ENCODE data around the gene EFHC2.
"Not testable (repeated sequence)": the region's sequence is repeated elsewhere in the genome, so short reads cannot be mapped to it uniquely, and the experiment has no call there.

The EFHC2 gene

GRCh38 chrX:44261286-44261685 lies 82.2 kb downstream of the EFHC2 start:
- no CpG with 5 or more reads among the region's 5 CpGs for WGBS, 2 experiments (ENCODE audit: insufficient coverage in 2 of 2)
- Histone ChIP-seq H3K4me1 (ENCODE audit: control insufficient read depth, insufficient read depth, low read length, poor library complexity, severe bottlenecking) (peaks cover 4% of the 10 kb centered on the region), H3K9me3 (ENCODE audit: control insufficient read depth, low read length) (no peaks in the 10 kb centered on the region), H3K27ac (ENCODE audit: low read depth, low read length, severe bottlenecking) (no peak overlapping the region), H3K36me3 (ENCODE audit: control insufficient read depth, insufficient read depth, low read length) (no peaks in the 10 kb centered on the region), H3K4me3 (ENCODE audit: extremely low read depth, insufficient read depth, low read length, poor library complexity, severe bottlenecking) (no peak overlapping the region)

- H3K4me1 ChIP-seq (ENCODE audit: control insufficient read depth, insufficient read depth, low read length, poor library complexity, severe bottlenecking) = peaks cover 4% of the 10 kb centered on the region
- H3K4me3 ChIP-seq (ENCODE audit: extremely low read depth, insufficient read depth, low read length, poor library complexity, severe bottlenecking) = no peak overlapping the region
- no peaks in the 10 kb centered on the region for H3K36me3 ChIP-seq (ENCODE audit: control insufficient read depth, insufficient read depth, low read length)
- no peaks in the 10 kb centered on the region for H3K9me3 ChIP-seq (ENCODE audit: control insufficient read depth, low read length)
- no peak overlapping the region for H3K27ac ChIP-seq (ENCODE audit: low read depth, low read length, severe bottlenecking)
Measured at GRCh38 chrX:44260609-44261008, 82.9 kb downstream of the EFHC2 start.

- H3K36me3 ChIP-seq (ENCODE audit: control insufficient read depth, insufficient read depth, low read length); H3K27ac ChIP-seq (ENCODE audit: low read depth, low read length, severe bottlenecking); H3K4me1 ChIP-seq (ENCODE audit: control insufficient read depth, insufficient read depth, low read length, poor library complexity, severe bottlenecking); H3K9me3 ChIP-seq (ENCODE audit: control insufficient read depth, low read length); H3K4me3 ChIP-seq (ENCODE audit: extremely low read depth, insufficient read depth, low read length, poor library complexity, severe bottlenecking): not testable (repeated sequence)
- 100% methylated on average over 1 of the region's 2 CpGs; no CpG with 5 or more reads in 1 of the 2 experiments for WGBS, 2 experiments (ENCODE audit: insufficient coverage in 2 of 2)
Measured at GRCh38 chrX:44255742-44256141, 87.7 kb downstream of the EFHC2 start.

DNA sequence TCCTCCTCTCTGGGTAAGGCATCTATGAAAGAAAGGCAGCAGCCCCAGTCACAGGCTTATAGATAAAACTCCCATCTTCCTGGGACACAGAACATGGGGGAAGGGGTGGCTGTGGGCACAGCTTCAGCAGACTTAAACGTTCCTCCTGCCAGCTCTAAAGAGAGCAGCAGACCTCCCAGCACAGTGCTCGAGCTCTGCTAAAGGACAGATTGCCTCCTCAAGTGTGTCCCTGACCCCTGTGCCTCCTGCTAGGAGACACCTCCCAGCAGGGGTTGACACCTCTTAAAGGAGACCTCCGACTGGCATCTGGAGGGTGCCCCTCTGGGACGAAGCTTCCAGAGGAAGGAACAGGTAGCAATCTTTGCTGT lies 89.9 kb downstream of the EFHC2 start:
- Histone ChIP-seq H3K36me3 (ENCODE audit: control insufficient read depth, insufficient read depth, low read length) (no peaks in the 10 kb centered on the region), H3K4me3 (ENCODE audit: extremely low read depth, insufficient read depth, low read length, poor library complexity, severe bottlenecking) (no peak overlapping the region), H3K4me1 (ENCODE audit: control insufficient read depth, insufficient read depth, low read length, poor library complexity, severe bottlenecking) (peaks cover 2% of the 10 kb centered on the region), H3K27ac (ENCODE audit: low read depth, low read length, severe bottlenecking) (no peak overlapping the region), H3K9me3 (ENCODE audit: control insufficient read depth, low read length) (no peaks in the 10 kb centered on the region)
- WGBS, 2 experiments (ENCODE audit: insufficient coverage in 2 of 2) = 90 to 92% methylated on average over 2 to 3 of the region's 4 CpGs

DNA sequence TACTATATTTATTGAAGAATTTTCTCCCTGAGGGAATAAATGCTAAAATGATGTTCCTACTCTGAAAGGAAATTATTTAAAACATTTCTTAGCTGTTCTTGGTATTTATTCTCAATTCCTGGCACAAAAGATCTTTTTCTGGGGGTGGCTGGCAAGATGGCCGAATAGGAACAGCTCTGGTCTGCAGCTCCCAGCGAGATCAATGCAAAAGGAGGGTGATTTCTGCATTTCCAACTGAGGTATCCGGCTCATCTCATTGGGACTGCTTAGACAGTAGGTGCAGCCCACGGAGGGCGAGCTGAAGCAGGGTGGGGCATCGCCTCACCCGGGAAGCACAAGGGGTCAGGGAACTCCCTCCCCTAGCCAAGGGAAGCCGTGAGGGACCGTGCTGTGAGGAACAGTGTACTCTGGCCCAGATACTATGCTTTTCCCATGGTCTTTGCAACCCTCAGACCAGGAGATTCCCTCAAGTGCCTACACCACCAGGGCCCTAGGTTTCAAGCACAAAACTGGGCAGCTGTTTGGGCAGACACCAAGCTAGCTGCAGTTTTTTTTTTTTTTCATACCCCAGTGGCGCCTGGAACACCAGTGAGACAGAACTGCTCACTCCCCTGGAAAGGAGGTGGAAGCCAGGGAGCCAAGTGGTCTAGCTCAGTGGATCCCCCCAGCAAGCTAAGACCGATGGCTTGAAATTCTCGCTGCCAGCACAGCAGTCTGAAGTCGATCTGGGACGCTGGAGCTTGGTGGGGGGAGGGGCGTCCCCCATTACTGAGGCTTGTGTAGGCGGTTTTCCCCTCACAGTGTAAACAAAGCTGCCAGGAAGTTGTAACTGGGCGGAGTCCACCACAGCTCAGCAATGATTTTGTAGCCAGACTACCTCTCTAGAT lies 90.5 kb downstream of the EFHC2 start:
- WGBS, 2 experiments (ENCODE audit: insufficient coverage in 2 of 2) = 94% methylated on average over 5 of the region's 17 CpGs; no CpG with 5 or more reads in 1 of the 2 experiments
- not testable (repeated sequence) for H3K36me3 ChIP-seq (ENCODE audit: control insufficient read depth, insufficient read depth, low read length); H3K9me3 ChIP-seq (ENCODE audit: control insufficient read depth, low read length); H3K4me3 ChIP-seq (ENCODE audit: extremely low read depth, insufficient read depth, low read length, poor library complexity, severe bottlenecking); H3K27ac ChIP-seq (ENCODE audit: low read depth, low read length, severe bottlenecking); H3K4me1 ChIP-seq (ENCODE audit: control insufficient read depth, insufficient read depth, low read length, poor library complexity, severe bottlenecking)

- no CpG with 5 or more reads among the region's 4 CpGs for WGBS, 2 experiments (ENCODE audit: insufficient coverage in 2 of 2)
- Histone ChIP-seq H3K4me1 (ENCODE audit: control insufficient read depth, insufficient read depth, low read length, poor library complexity, severe bottlenecking) (peaks cover 2% of the 10 kb centered on the region), H3K27ac (ENCODE audit: low read depth, low read length, severe bottlenecking) (no peak overlapping the region), H3K36me3 (ENCODE audit: control insufficient read depth, insufficient read depth, low read length) (no peaks in the 10 kb centered on the region), H3K4me3 (ENCODE audit: extremely low read depth, insufficient read depth, low read length, poor library complexity, severe bottlenecking) (no peak overlapping the region), H3K9me3 (ENCODE audit: control insufficient read depth, low read length) (no peaks in the 10 kb centered on the region)
Measured at GRCh38 chrX:44247468-44247867, 96.0 kb downstream of the EFHC2 start.

DNA sequence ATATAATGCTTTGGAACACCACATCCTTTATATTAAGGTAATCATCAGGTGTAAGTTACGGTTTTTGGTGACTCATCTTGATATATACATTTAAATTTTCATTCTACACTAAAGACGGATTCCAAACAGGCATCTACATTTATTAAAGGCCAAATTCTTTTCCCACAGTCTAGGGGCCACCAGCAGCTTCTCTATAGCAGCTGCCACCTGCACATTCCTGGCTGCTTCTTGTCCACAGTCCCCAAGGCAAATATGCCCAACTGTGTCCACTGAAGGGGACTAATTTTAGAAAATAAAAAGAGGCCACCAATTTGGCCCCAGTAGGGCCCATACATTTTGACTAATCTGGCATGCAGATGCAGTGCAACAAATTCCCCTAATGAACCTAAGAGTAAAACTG lies 96.6 kb downstream of the EFHC2 start:
- WGBS, 2 experiments (ENCODE audit: insufficient coverage in 2 of 2) = no CpG with 5 or more reads among the region's 2 CpGs
- no peak overlapping the region for H3K27ac ChIP-seq (ENCODE audit: low read depth, low read length, severe bottlenecking)

GRCh38 chrX:44245733-44246132 lies 97.7 kb downstream of the EFHC2 start:
- Histone ChIP-seq H3K4me1 (ENCODE audit: control insufficient read depth, insufficient read depth, low read length, poor library complexity, severe bottlenecking) (peaks cover 2% of the 10 kb centered on the region), H3K36me3 (ENCODE audit: control insufficient read depth, insufficient read depth, low read length) (no peaks in the 10 kb centered on the region), H3K27ac (ENCODE audit: low read depth, low read length, severe bottlenecking) (no peak overlapping the region), H3K9me3 (ENCODE audit: control insufficient read depth, low read length) (no peaks in the 10 kb centered on the region), H3K4me3 (ENCODE audit: extremely low read depth, insufficient read depth, low read length, poor library complexity, severe bottlenecking) (no peak overlapping the region)
- 90% methylated on average over 2 of the region's 7 CpGs; no CpG with 5 or more reads in 1 of the 2 experiments for WGBS, 2 experiments (ENCODE audit: insufficient coverage in 2 of 2)

More for the DNA sequence above, 96.6 kb downstream of the EFHC2 start:
- H3K36me3 ChIP-seq (ENCODE audit: control insufficient read depth, insufficient read depth, low read length) = no peaks in the 10 kb centered on the region
- peaks cover 2% of the 10 kb centered on the region for H3K4me1 ChIP-seq (ENCODE audit: control insufficient read depth, insufficient read depth, low read length, poor library complexity, severe bottlenecking)
- no peak overlapping the region for H3K4me3 ChIP-seq (ENCODE audit: extremely low read depth, insufficient read depth, low read length, poor library complexity, severe bottlenecking)
- no peaks in the 10 kb centered on the region for H3K9me3 ChIP-seq (ENCODE audit: control insufficient read depth, low read length)

- 40% methylated on average over 1 of the region's 1 CpG; no CpG with 5 or more reads in 1 of the 2 experiments for WGBS, 2 experiments (ENCODE audit: insufficient coverage in 2 of 2)
- no peak overlapping the region for H3K4me3 ChIP-seq (ENCODE audit: extremely low read depth, insufficient read depth, low read length, poor library complexity, severe bottlenecking)
- no peaks in the 10 kb centered on the region for H3K36me3 ChIP-seq (ENCODE audit: control insufficient read depth, insufficient read depth, low read length)
- no peak overlapping the region for H3K27ac ChIP-seq (ENCODE audit: low read depth, low read length, severe bottlenecking)
- peaks cover 2% of the 10 kb centered on the region for H3K4me1 ChIP-seq (ENCODE audit: control insufficient read depth, insufficient read depth, low read length, poor library complexity, severe bottlenecking)
- H3K9me3 ChIP-seq (ENCODE audit: control insufficient read depth, low read length) = no peaks in the 10 kb centered on the region
Measured at GRCh38 chrX:44244008-44244407, 99.5 kb downstream of the EFHC2 start.

GRCh38 chrX:44241546-44241945 lies 101.9 kb downstream of the EFHC2 start:
- H3K4me3 ChIP-seq (ENCODE audit: extremely low read depth, insufficient read depth, low read length, poor library complexity, severe bottlenecking) = no peak overlapping the region
- no peak overlapping the region for H3K27ac ChIP-seq (ENCODE audit: low read depth, low read length, severe bottlenecking)
- H3K4me1 ChIP-seq (ENCODE audit: control insufficient read depth, insufficient read depth, low read length, poor library complexity, severe bottlenecking) = peaks cover 2% of the 10 kb centered on the region
- no CpG with 5 or more reads among the region's 4 CpGs for WGBS, 2 experiments (ENCODE audit: insufficient coverage in 2 of 2)
- no peaks in the 10 kb centered on the region for H3K9me3 ChIP-seq (ENCODE audit: control insufficient read depth, low read length)
- no peaks in the 10 kb centered on the region for H3K36me3 ChIP-seq (ENCODE audit: control insufficient read depth, insufficient read depth, low read length)

GRCh38 chrX:44240036-44240435 lies 103.4 kb downstream of the EFHC2 start:
- no CpG with 5 or more reads among the region's 1 CpG for WGBS, 2 experiments (ENCODE audit: insufficient coverage in 2 of 2)
- Histone ChIP-seq H3K36me3 (ENCODE audit: control insufficient read depth, insufficient read depth, low read length) (no peaks in the 10 kb centered on the region), H3K4me3 (ENCODE audit: extremely low read depth, insufficient read depth, low read length, poor library complexity, severe bottlenecking) (no peak overlapping the region), H3K27ac (ENCODE audit: low read depth, low read length, severe bottlenecking) (no peak overlapping the region), H3K4me1 (ENCODE audit: control insufficient read depth, insufficient read depth, low read length, poor library complexity, severe bottlenecking) (peaks cover 2% of the 10 kb centered on the region), H3K9me3 (ENCODE audit: control insufficient read depth, low read length) (no peaks in the 10 kb centered on the region)

Data from mesodermal cell (in vitro differentiated cells).